SH-SY5Y (cell line): ENCODE results near the gene NOTCH2.

Source experiments
- GATA2 ChIP-seq: IDR thresholded peaks from 2 replicates; pipeline ENCODE4 v1.6.1; 2011; ENCODE audit warnings: mild to moderate bottlenecking, low read depth, low read length
- GATA3 ChIP-seq: IDR thresholded peaks from 2 replicates; pipeline ENCODE4 v1.6.1; 2011; ENCODE audit warnings: low read depth, mild to moderate bottlenecking, low read length, moderate library complexity

- TF ChIP-seq GATA3 (no peak), GATA2 (no peak)
Observed at GRCh38 chr1:119888476-119888875, 181.0 kb downstream of the NOTCH2 start.
